Stimulated activated naive CD8-positive, alpha-beta T cell treated with anti-CD3 and anti-CD28 coated beads, Interleukin-15, Interleukin-2, amounts not matched to agents 100 U/mL and 50 U/mL, for 24 hours (primary cell): ENCODE results near the gene ZNF83.
"Not testable (repeated sequence)": the region's sequence is repeated elsewhere in the genome, so short reads cannot be mapped to it uniquely, and the experiment has no call there.

Source experiments
- ATAC-seq: fragments of 150-1000 bp; cut with Tn5 transposase; one replicate; pipeline ENCODE4 v1.10.0; 2021
- DNase-seq: peaks from one replicate; pipeline ENCODE4 v3.0.0; 2021

The ZNF83 gene

GRCh38 chr19:52639996-52640395 lies 1.8 kb upstream of the ZNF83 start:
- no peak for ATAC-seq
- DNase-seq, result no peak

- DNase-seq, result no peak
- ATAC-seq, result no peak
Observed at GRCh38 chr19:52638601-52639000, 446 bp upstream of the ZNF83 start.

GRCh38 chr19:52635786-52636570 lies 2.2 kb downstream of the ZNF83 start:
- ATAC-seq (no peak), DNase-seq (no peak)

GRCh38 chr19:52627441-52627840 lies 10.7 kb downstream of the ZNF83 start:
- not testable (repeated sequence) for ATAC-seq, DNase-seq

DNA sequence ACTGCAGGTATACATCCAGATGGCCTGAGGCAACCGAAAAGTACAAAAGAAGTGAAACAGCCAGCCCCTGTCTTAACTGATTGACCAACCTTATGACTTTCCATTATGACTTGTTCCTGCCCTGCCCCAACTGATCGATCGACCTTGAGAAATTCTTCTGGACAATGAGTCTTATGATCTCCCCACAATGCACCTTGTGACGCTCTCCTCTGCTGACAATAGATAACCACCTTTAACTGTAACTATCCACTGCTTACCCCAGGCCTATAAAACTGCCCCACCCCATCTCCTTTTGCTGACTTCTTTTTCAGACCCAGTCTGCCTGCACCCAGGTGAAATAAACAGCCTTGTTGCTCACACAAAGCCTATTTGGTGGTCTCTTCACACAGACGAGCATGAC lies 11.2 kb downstream of the ZNF83 start:
- ATAC-seq, result no peak
- DNase-seq, result no peak

GRCh38 chr19:52622261-52622660 lies 15.9 kb downstream of the ZNF83 start:
- DNase-seq (no peak), ATAC-seq (no peak)

DNA sequence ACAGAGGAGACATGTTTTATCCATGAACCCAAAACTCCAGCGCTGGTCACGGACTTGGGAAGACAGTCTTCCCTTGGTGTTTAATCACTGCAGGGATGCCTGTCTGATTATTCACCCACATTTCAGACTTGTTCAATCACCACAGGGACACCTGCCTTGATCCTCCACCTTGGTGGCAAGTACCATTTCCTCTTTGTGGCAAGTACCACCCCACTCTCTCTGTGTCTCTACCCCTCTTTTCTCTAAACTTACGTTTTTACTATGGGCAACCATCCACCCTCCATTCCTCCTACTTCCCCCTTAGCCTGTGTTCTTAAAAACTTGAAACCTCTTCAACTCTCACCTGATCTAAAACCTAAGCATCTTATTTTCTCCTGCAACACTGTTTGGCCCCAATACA lies 16.8 kb downstream of the ZNF83 start:
- no peak for DNase-seq
- ATAC-seq, result no peak

DNA sequence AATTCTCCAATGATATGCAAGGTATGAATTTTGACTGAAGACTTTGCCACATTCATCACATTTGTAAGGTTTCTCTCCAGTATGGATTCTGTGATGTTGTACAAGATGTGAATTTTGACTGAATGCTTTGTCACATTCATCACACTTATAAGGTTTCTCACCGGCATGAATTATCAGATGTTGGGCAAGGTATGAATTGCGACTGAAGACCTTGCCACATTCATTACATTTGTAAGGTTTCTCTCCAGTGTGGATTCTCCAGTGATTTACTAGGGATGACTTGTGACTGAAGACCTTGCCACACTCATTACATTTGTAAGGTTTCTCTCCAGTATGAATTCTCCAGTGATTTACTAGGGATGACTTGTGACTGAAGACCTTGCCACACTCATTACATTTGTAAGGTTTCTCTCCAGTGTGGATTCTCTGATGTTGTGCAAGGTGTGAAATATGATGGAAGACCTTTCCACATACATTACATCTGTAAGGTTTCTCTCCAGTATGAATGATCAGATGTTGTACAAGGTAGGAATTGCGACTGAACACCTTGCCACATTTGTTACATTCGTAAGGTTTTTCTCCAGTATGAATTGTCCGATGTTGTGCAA lies 24.8 kb downstream of the ZNF83 start:
- ATAC-seq, result no peak

GRCh38 chr19:52603558-52604207 lies 34.5 kb downstream of the ZNF83 start:
- DNase-seq (no peak), ATAC-seq (no peak)

More for the DNA sequence above, 24.8 kb downstream of the ZNF83 start:
- DNase-seq, result no peak

DNA sequence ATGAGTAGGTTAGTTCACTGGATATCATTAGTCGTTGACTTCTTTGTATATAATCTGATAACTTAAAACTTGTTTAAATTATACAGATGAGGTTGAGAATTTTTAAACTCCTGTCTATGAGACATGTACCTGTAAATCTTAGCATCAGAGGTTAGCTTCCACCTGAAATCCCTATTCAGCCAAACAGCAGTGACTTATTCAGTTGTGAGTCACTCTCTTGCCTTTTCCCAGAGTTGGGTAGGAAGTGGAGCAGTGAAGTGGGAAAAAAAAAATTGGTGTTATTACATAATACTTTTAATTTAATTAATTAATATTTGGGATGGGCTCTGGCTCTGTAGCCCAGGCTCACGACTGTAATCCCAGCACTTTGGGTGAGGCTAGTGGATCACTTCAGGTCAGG lies 35.2 kb downstream of the ZNF83 start:
- no peak for ATAC-seq
- no peak for DNase-seq

DNA sequence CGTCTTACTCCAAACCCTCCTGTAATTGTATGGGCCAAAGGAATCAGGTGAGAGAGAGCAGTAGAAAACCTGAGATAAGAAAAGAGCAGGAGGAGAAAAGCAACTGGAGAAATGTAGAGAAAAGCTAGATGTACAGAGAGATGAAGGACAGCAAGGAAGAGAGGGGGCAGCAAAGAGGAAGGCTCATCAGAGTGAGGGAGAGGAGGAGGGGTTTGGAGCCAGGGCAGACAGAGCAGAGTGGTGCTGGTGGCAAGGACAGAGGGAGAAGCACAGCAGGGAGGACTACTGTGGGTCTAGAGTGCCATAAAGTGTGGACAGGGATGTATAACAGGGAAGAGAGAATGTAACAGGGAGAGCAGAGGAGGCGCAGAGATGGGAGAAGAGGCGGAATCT lies 36.2 kb downstream of the ZNF83 start:
- ATAC-seq, DNase-seq: not testable (repeated sequence)

GRCh38 chr19:52601025-52601973 lies 36.9 kb downstream of the ZNF83 start:
- ATAC-seq (peak; percentile 99), DNase-seq (peak; percentile 96)

DNA sequence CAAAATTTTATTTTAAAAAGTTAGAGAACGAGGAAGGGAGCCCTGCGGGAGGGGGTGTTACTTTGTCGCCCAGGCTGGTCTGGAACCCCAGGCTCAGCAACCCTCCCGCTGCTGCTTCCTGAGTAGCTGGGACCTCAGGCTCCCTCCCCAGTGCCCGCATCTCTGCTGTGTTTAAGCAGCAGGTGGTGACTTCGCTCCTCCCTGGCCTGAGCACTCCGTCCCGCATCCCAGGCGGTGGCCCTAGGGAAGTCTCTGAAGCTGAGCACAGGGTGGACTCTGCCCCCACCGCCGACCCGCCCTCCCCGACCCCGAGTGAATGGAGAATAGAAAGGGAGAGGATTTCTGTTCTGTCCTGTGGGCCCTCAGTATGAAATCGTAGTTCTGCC lies 37.5 kb downstream of the ZNF83 start:
- peak; percentile 23 for DNase-seq
- peak; percentile 15 for ATAC-seq

DNA sequence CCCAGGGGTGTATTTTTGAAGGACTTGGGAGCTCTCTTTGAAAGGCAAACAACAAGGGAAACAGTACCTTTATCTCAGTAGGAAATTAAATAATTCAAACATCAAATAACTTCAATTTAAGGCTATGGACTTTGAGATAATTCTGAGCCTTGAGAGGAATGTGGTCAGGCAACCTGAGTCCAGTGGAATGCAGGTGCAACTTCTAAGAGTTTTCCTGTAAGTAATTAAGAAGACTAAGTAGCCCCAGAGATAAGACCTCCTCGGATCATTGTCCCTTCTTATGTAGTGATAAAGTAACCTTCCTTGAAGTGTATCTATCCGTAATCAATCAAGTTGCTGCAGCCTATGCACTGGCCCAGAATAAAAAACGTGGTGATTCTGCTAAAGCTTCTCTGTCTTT lies 38.9 kb downstream of the ZNF83 start:
- DNase-seq, result no peak
- no peak for ATAC-seq

- DNase-seq, ATAC-seq: not testable (repeated sequence)
Observed at GRCh38 chr19:52593441-52593840, 44.7 kb downstream of the ZNF83 start.

- DNase-seq (no peak), ATAC-seq (peak; percentile 46)
Observed at GRCh38 chr19:52592301-52592700, 45.9 kb downstream of the ZNF83 start.

- no peak for ATAC-seq
- DNase-seq, result no peak
Observed at GRCh38 chr19:52590728-52591127, 47.4 kb downstream of the ZNF83 start.

DNA sequence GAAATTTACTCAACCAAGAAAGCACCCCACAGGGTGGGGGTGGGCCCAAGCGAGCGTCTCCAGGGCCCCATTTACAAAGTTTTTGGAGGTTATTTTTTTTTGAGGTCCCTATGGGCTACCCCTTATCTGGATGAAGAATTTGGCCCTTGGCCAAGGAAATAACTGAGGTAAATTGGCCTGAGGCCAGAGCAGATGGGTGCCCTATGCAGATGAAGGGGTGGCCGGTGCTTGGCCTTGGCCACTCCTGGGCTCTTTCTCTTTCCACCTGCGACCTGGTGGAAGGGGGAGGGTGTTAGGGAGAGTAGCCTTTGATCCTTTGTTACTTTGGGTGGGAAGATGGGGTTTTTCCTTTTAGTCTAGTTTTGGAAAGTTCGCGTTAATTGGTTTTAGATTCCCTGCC lies 52.6 kb downstream of the ZNF83 start:
- no peak for ATAC-seq
- DNase-seq, result no peak

- DNase-seq (no peak), ATAC-seq (no peak)
Observed at GRCh38 chr19:52584736-52585440, 53.3 kb downstream of the ZNF83 start.

DNA sequence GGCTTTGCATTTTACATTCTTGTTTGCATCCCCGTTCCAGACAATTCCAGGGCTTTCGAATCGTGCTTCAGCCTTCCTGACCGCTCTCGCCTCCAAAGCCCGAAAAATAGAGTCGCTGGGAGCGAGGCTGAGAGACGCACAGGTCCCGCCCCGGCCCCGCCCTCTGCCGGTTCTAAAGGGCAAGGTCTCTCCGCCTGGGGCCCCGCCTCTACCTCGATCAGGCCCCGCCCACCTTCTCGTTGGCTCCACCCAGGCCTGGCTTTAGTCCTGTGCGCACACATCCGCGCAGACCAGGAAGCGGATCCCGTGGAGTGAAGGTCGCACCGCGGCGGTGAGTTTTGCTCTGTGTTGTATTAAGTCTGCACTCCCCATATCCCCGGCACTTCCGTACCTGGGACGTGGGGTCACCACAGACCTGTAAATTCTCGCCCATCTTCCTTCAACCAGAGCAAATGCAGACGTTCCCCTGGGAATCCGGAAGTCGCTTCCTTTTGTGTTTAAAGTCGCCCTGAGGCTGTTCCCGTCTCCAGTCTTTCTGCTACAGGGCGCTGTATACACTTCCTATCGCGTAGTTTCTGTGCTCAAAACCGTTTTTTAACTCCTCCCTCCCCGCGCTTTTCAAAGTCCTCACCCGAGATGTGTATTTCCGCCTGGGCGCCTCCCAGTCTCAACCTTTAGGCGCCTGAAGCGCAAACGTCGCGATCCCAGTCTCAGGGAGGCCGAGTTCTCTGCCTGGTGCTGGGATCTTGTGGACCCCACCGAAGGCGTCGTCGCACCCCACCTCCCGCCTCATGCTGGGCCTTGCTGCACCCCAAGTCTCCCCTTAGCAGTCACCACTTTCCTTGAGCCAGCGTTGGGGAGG lies 67.9 kb downstream of the ZNF83 start, which contains the start of gene ZNF701:
TSS of gene ZNF701 (plus strand) at position 288 of the 862 bp plus-strand sequence. CDS start 3,861 bp downstream, outside the sequence.
- peak; percentile 96 for DNase-seq
- peak; percentile 99 for ATAC-seq
